RWPE2 (cell line): Measurements from ENCODE around the gene SSH2.

ENCODE experiments used
- ATAC-seq: fragments of 200-7000 bp; cut with Tn5 transposase; 3 replicates; pipeline ENCODE4 v1.9.1; 2021; ENCODE audit warnings: low read depth
- DNase-seq: peaks from one replicate; pipeline ENCODE4 v3.0.0-alpha.2; 2020; ENCODE audit warnings: low spot score
- H3K27ac ChIP-seq: fragments of 450-650 bp; 2 replicates; pipeline ENCODE4 v1.5.1; 2017; ENCODE audit warnings: mild to moderate bottlenecking; ENCODE audit not compliant: poor library complexity, severe bottlenecking
- H3K27me3 ChIP-seq: fragments of 250-450 bp; sonication (Bioruptor Pico); 2 replicates; pipeline ENCODE4 v1.5.1; 2021; ENCODE audit warnings: mild to moderate bottlenecking, moderate library complexity; ENCODE audit not compliant: insufficient read depth, poor library complexity, severe bottlenecking
- H3K36me3 ChIP-seq: fragments of 250-450 bp; sonication (Bioruptor Pico); 2 replicates; pipeline ENCODE4 v1.5.1; 2020; ENCODE audit warnings: low read depth, mild to moderate bottlenecking, moderate library complexity
- H3K4me1 ChIP-seq: fragments of 250-450 bp; sonication (Bioruptor Pico); 2 replicates; pipeline ENCODE4 v1.5.1; 2021; ENCODE audit warnings: mild to moderate bottlenecking, moderate library complexity; ENCODE audit not compliant: insufficient read depth, poor library complexity, severe bottlenecking
- H3K4me3 ChIP-seq: fragments of 250-450 bp; sonication (Bioruptor Pico); 2 replicates; pipeline ENCODE4 v1.5.1; 2021; ENCODE audit warnings: mild to moderate bottlenecking, moderate library complexity; ENCODE audit not compliant: severe bottlenecking
- H3K9me3 ChIP-seq: fragments of 250-450 bp; sonication (Bioruptor Pico); 2 replicates; pipeline ENCODE4 v1.5.1; 2021; ENCODE audit warnings: mild to moderate bottlenecking, moderate library complexity; ENCODE audit not compliant: severe bottlenecking
- CTCF ChIP-seq: fragments of 450-650 bp; IDR thresholded peaks from one replicate; pipeline ENCODE4 v1.5.1; 2017; ENCODE audit warnings: mild to moderate bottlenecking, moderate library complexity; ENCODE audit not compliant: poor library complexity, severe bottlenecking

SSH2 gene

GRCh38 chr17:29954405-29954804 lies 24.4 kb upstream of the SSH2 start:
- Histone ChIP-seq H3K4me1 (peaks cover 2% of the 10 kb centered on the region), H3K9me3 (no peaks in the 10 kb centered on the region), H3K36me3 (no peaks in the 10 kb centered on the region), H3K27me3 (no peaks in the 10 kb centered on the region), H3K27ac (no peak overlapping the region), H3K4me3 (no peak overlapping the region)
- no peak for DNase-seq
- no peak for ATAC-seq
- no peak for TF ChIP-seq CTCF

GRCh38 chr17:29949696-29950095 lies 19.7 kb upstream of the SSH2 start:
- H3K27ac ChIP-seq: no peak overlapping the region
- H3K4me3 ChIP-seq: no peak overlapping the region
- TF ChIP-seq CTCF: no peak
- ATAC-seq (no peak), DNase-seq (no peak)
- no peaks in the 10 kb centered on the region for H3K9me3 ChIP-seq
- no peaks in the 10 kb centered on the region for H3K27me3 ChIP-seq
- no peaks in the 10 kb centered on the region for H3K4me1 ChIP-seq
- no peaks in the 10 kb centered on the region for H3K36me3 ChIP-seq

GRCh38 chr17:29948448-29949215 lies 18.6 kb upstream of the SSH2 start:
- H3K27ac ChIP-seq: no peak overlapping the region
- DNase-seq (no peak), ATAC-seq (no peak)
- no peaks in the 10 kb centered on the region for H3K4me1 ChIP-seq
- no peaks in the 10 kb centered on the region for H3K9me3 ChIP-seq
- no peaks in the 10 kb centered on the region for H3K36me3 ChIP-seq
- H3K4me3 ChIP-seq: no peak overlapping the region
- no peak for TF ChIP-seq CTCF
- no peaks in the 10 kb centered on the region for H3K27me3 ChIP-seq

GRCh38 chr17:29945281-29945680 lies 15.3 kb upstream of the SSH2 start:
- no peaks in the 10 kb centered on the region for H3K9me3 ChIP-seq
- no peaks in the 10 kb centered on the region for H3K27me3 ChIP-seq
- DNase-seq: no peak
- no peaks in the 10 kb centered on the region for H3K36me3 ChIP-seq
- no peak for TF ChIP-seq CTCF
- no peaks in the 10 kb centered on the region for H3K4me1 ChIP-seq
- no peak overlapping the region for H3K4me3 ChIP-seq
- no peak for ATAC-seq
- H3K27ac ChIP-seq: no peak overlapping the region

- no peaks in the 10 kb centered on the region for H3K36me3 ChIP-seq
- no peak for TF ChIP-seq CTCF
- no peaks in the 10 kb centered on the region for H3K4me1 ChIP-seq
- H3K4me3 ChIP-seq: no peak within 1 kb of the TSS
- no peak within 1 kb of the TSS for H3K27ac ChIP-seq
- no peak for ATAC-seq
- H3K27me3 ChIP-seq: no peaks in the 10 kb centered on the region
- DNase-seq: no peak
- no peaks in the 10 kb centered on the region for H3K9me3 ChIP-seq
These were observed 11.3 kb upstream of the SSH2 start, which contains the start of gene EFCAB5 for GRCh38 chr17:29941334-29941733. Gene EFCAB5, plus strand, starts transcription at chr17:29941634. Its CDS starts 163 bp downstream, at chr17:29941797.
